Muscle layer of colon (tissue), 2 donors: ENCODE results near the gene OPA1.

Source experiments
- H3K27ac ChIP-seq: one replicate; pipeline ENCODE4 v1.7.0; 2013; ENCODE audit warnings: low read depth, mild to moderate bottlenecking, low read length, moderate library complexity
- H3K27me3 ChIP-seq, 2 donors: one replicate each; pipeline ENCODE4 v1.7.0; 2013; ENCODE audit warnings: low read length in 2 of 2, mild to moderate bottlenecking in 2 of 2; ENCODE audit not compliant: insufficient read depth in 2 of 2, control insufficient read depth in 1 of 2
- H3K36me3 ChIP-seq: one replicate; pipeline ENCODE4 v1.7.0; 2013; ENCODE audit warnings: mild to moderate bottlenecking, low read length; ENCODE audit not compliant: insufficient read depth
- H3K4me1 ChIP-seq: one replicate; pipeline ENCODE4 v1.7.0; 2013; ENCODE audit warnings: mild to moderate bottlenecking, low read length; ENCODE audit not compliant: insufficient read depth
- H3K4me3 ChIP-seq, 2 donors: one replicate each; pipeline ENCODE4 v1.7.0; 2013; ENCODE audit warnings: low read length in 2 of 2, low read depth in 1 of 2, mild to moderate bottlenecking in 1 of 2, moderate library complexity in 1 of 2
- H3K9ac ChIP-seq: one replicate; pipeline ENCODE4 v1.7.0; 2013; ENCODE audit warnings: low read length
- H3K9me3 ChIP-seq: one replicate; pipeline ENCODE4 v1.7.0; 2013; ENCODE audit warnings: mild to moderate bottlenecking, low read length
- donor health status: abdominal sarcoma.
- donor health status: Adenocarcinoma of cecum.

OPA1 gene

DNA sequence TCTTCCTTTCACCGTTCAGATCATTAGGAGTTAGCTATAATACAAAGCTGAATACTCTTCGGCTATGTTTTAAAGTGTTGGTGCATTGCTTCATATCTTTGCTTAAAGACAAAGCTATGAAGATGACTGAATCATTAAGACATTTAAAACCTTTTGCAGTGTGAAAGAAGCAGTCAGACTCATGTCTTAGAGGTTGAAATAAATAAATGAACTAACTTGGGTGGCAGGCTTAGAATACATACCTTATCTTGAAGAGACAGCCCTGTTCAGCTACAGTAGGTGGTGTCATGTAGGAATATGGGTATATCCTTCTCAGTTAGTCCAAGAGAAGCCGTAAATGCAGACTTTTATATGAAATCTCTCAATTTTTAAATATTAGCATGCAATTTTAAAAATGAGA is 63.4 kb downstream of the OPA1 start:
- no peak overlapping the region for H3K9ac ChIP-seq
- H3K36me3 ChIP-seq = peaks cover 35% of the 10 kb centered on the region
- H3K9me3 ChIP-seq = no peaks in the 10 kb centered on the region
- no peak overlapping the region for H3K27ac ChIP-seq
- no peaks in the 10 kb centered on the region for H3K4me1 ChIP-seq
- H3K27me3 ChIP-seq = no peaks in the 10 kb centered on the region
- H3K4me3 ChIP-seq = no peak overlapping the region

DNA sequence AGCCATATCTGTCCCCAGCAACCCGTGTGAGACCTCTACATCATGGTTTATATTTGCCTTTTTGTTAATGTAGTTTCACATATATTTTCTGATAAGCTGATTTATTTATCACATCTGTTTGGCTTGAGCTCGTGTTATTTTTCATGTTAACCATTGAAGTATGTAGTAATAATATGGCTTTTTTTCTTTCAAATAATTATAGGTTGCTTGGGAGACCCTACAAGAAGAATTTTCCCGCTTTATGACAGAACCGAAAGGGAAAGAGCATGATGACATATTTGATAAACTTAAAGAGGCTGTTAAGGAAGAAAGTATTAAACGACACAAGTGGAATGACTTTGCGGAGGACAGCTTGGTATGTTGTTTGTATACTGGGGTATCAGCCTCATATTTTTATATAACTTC is 63.9 kb downstream of the OPA1 start:
- Histone ChIP-seq H3K9me3 (no peaks in the 10 kb centered on the region), H3K27me3 (no peaks in the 10 kb centered on the region), H3K27ac (no peak overlapping the region), H3K9ac (no peak overlapping the region), H3K4me3 (no peak overlapping the region), H3K4me1 (no peaks in the 10 kb centered on the region), H3K36me3 (peaks cover 38% of the 10 kb centered on the region)

DNA sequence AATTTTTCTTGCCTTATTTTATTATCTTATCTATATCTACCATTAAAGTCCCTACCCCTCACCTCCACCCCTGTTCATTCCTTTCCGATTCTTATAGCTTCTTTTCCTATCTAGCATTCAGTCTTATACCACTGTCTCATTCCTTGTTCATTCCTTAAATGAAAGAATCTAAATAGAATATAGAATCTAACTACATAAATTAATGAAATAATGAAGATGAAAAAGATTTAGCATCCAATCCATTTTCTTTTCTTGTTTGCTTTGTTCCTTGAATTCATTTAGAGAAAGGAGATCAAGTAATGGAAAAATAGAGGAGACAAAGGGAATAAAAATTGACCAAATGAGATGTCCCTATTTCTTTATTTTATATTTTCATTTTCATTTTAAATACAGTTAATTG is 67.2 kb downstream of the OPA1 start:
- no peak overlapping the region for H3K4me3 ChIP-seq
- no peak overlapping the region for H3K27ac ChIP-seq
- no peaks in the 10 kb centered on the region for H3K4me1 ChIP-seq
- peaks cover 52% of the 10 kb centered on the region for H3K36me3 ChIP-seq
- H3K9ac ChIP-seq = no peak overlapping the region
- H3K9me3 ChIP-seq = no peaks in the 10 kb centered on the region
- no peaks in the 10 kb centered on the region for H3K27me3 ChIP-seq

DNA sequence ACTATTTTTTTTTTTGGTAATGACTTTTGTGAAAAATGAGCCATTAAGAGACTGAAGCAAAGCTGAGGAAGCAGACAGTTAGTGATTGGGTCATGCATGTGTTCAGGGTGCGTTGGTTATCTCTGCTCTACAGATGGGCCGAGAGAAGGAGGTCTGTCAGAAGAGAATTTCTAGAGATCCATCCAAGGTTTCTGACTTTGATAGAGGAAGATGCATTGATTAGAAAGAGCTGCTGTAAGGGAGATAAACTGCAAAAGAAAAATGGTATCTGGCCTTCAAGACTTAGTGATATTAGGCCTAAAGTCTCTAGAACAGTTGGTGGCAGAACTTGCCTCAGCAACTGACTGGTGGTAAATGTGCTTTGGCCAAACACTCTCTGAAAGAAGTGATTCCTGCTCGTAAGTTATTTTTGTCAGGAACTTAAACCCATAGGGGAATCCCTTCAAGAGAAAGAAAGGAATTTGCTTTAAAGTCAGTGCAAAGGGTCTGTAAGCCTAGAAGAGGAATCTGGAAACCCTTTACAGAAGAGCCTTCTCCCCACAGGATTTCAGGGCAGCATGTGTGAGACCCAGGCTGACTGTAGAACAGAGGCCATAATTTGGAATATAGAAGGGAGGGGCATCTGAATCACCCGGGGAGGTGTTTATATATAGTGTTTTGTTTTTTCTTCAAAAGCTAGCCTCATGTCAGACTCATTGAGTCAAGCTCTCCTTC is 67.8 kb downstream of the OPA1 start:
- Histone ChIP-seq H3K36me3 (peaks cover 52% of the 10 kb centered on the region), H3K4me1 (no peaks in the 10 kb centered on the region)

DNA sequence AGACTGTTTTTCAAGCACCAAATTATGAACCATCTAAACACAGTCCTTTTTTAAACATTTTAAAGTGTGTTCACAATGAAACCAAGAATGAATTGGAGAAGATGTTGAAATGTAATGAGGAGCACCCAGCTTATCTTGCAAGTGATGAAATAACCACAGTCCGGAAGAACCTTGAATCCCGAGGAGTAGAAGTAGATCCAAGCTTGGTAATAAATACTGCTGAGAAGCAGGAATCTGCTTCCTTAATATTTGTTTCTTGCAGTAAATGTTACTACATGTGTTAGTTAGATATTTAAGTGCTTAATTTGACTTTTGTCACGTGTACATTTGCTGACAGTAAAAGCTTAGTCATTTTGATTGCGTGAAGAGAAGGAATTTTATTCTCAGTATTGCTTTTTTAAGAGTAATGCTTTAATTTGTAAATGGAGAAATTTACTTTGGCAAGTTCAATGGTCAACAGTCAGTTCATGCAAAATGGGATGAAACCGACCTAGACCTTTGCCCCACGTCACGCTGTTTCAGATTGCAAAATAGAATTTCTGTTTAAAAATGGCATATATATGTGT is 69.8 kb downstream of the OPA1 start:
- Histone ChIP-seq H3K36me3 (peaks cover 42% of the 10 kb centered on the region), H3K9ac (no peak overlapping the region), H3K4me3 (no peak overlapping the region), H3K27ac (no peak overlapping the region), H3K4me1 (no peaks in the 10 kb centered on the region), H3K9me3 (no peaks in the 10 kb centered on the region), H3K27me3 (no peaks in the 10 kb centered on the region)

More for the DNA sequence above, 67.8 kb downstream of the OPA1 start:
- Histone ChIP-seq H3K27ac (no peak overlapping the region), H3K9me3 (no peaks in the 10 kb centered on the region), H3K27me3 (no peaks in the 10 kb centered on the region), H3K4me3 (no peak overlapping the region), H3K9ac (no peak overlapping the region)

DNA sequence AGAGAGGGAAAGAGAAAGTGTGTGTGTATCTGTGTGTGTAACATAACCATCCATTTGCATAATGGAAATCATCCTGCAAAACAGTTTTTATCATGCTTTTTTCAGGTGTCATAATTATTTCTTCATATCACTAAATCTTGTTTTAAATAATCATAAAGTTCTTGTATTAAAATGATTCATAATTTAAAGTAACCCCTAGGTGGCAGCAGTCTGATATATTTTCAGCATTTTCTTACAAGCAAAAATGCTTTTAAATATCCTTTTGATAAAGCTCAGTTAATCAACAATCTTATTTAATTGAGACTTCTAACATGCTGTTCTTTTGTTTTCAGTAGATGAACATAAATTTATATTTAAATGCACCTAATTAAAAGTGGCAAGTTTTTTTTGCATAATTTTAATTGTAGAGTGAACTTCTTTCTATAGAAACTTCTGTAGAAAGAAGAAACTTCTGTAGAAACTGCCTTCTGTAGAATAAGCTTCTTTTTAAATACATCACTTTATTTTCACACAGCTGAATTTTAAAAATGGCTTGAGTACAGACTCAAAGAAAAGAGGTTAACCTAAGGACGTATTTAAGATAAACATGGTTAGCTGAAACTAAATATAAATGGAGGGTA is 72.5 kb downstream of the OPA1 start:
- no peaks in the 10 kb centered on the region for H3K4me1 ChIP-seq
- no peaks in the 10 kb centered on the region for H3K27me3 ChIP-seq
- peaks cover 50% of the 10 kb centered on the region for H3K36me3 ChIP-seq
- H3K9me3 ChIP-seq = no peaks in the 10 kb centered on the region
- no peak overlapping the region for H3K27ac ChIP-seq
- no peak overlapping the region for H3K4me3 ChIP-seq
- H3K9ac ChIP-seq = no peak overlapping the region

DNA sequence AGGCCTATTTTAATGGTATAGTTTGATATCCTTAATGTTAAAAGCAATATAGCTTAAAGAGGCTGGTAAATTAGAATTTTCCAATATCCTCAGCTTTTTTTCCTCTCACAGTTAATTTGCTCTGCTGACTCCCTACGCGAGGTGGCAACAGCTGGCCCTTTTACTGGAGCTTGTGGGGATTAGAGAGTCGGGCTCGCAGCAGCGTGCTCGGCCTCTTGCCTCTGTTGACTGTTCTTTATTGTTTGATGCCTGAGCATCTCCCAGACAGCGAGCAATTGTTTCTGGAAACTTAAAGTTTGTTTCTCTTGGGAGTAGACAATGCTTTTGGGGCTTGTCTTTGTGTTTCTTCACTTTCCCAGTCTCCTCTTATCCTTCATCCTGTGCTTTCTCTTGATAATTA is 80.8 kb downstream of the OPA1 start:
- no peaks in the 10 kb centered on the region for H3K27me3 ChIP-seq
- peaks cover 20% of the 10 kb centered on the region for H3K36me3 ChIP-seq
- no peak overlapping the region for H3K27ac ChIP-seq
- H3K9ac ChIP-seq = no peak overlapping the region
- H3K9me3 ChIP-seq = no peaks in the 10 kb centered on the region
- H3K4me3 ChIP-seq = no peak overlapping the region
- H3K4me1 ChIP-seq = no peaks in the 10 kb centered on the region

DNA sequence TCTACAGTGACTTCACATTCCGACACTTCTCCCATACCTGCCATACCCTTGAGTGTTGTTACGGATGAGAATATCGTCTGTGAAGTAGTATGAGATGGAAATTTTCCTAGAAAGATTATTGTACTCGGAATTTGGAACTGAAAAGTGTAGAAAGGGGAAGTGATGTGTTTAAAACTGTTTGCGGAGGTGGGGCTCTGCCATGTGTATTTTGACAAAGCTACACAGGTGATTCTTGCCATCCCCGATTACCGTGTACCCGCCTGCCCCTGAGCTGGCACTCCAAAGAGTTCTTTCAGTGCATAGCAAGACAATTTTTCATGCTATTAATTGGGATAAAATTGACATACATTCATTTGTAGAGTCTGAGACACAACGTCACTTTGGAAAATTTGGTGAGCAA is 81.7 kb downstream of the OPA1 start:
- Histone ChIP-seq H3K9ac (no peak overlapping the region), H3K9me3 (no peaks in the 10 kb centered on the region), H3K36me3 (peaks cover 12% of the 10 kb centered on the region), H3K27me3 (no peaks in the 10 kb centered on the region), H3K4me3 (no peak overlapping the region), H3K4me1 (no peaks in the 10 kb centered on the region), H3K27ac (no peak overlapping the region)

DNA sequence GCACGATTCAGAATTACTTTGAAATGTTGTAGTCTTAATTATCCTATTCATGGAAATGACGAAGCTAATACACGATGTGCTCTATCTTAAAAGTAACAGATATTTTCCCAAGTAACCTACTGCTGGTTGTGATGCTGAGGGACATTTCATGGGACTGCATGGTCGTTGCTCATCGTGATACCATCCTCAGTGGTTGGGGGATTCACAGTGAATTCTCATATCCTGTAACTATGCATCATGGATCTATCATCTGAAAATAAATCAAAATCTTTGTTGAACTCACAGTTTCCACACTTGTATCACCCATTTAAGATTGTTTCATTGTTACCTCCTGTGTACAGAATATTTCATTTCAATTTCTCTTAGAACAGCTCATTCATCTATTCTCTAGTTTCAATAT is 84.7 kb downstream of the OPA1 start:
- Histone ChIP-seq H3K4me3 (no peak overlapping the region), H3K36me3 (peaks cover 10% of the 10 kb centered on the region), H3K9ac (no peak overlapping the region), H3K27me3 (no peaks in the 10 kb centered on the region), H3K4me1 (no peaks in the 10 kb centered on the region), H3K9me3 (no peaks in the 10 kb centered on the region), H3K27ac (no peak overlapping the region)

DNA sequence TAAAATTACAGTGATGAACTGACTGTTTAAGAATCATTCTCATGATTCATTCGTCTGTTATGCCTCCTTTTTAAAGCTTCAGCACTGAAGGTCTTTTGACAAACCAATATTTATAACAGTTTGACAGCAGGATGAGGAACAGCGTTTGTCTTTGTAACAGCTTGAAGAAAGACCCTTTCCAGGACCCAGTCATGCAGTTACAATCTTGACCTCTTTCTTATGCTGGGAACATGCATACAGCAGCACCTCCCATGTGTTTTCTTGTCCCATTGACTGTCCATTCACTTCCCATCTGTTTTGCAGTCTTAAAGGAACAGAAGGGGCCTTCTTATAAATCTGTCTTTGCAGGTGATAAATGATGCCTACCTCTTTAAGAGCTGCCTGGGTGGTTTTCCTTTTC is 87.2 kb downstream of the OPA1 start:
- no peaks in the 10 kb centered on the region for H3K9me3 ChIP-seq
- H3K27me3 ChIP-seq = no peaks in the 10 kb centered on the region
- peaks cover 4% of the 10 kb centered on the region for H3K36me3 ChIP-seq
- H3K9ac ChIP-seq = no peak overlapping the region
- no peak overlapping the region for H3K27ac ChIP-seq
- no peak overlapping the region for H3K4me3 ChIP-seq
- H3K4me1 ChIP-seq = no peaks in the 10 kb centered on the region

DNA sequence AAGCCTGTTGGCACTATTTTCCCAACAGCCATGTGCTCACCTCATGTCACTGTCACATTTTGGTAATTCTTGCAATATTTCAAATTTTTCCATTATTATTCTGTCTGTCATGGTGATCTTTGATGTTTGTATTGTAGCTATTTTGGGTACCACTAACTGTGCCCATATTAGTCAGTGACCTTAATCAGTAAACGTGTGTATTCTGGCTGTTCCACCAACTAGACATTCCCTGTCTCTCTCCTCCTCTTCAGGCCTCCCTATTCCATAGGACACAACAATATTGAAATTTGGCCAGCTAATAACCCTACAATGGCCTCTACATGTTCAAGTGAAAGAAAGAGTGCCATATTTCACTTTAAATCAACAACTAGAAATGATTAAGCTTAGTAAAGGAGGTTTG is 88.6 kb downstream of the OPA1 start:
- Histone ChIP-seq H3K27ac (no peak overlapping the region), H3K36me3 (peaks cover 4% of the 10 kb centered on the region)

More for the DNA sequence above, 88.6 kb downstream of the OPA1 start:
- no peaks in the 10 kb centered on the region for H3K9me3 ChIP-seq
- H3K9ac ChIP-seq = no peak overlapping the region
- H3K27me3 ChIP-seq = no peaks in the 10 kb centered on the region
- H3K4me1 ChIP-seq = peaks cover 3% of the 10 kb centered on the region
- H3K4me3 ChIP-seq = no peak overlapping the region
